Epithelial cell of esophagus (primary cell): ENCODE data around the gene TBC1D5.

Experiments used
- DNase-seq: peaks from one replicate; pipeline ENCODE4 v3.0.0; 2010; ENCODE audit warnings: low read depth
- H3K4me3 ChIP-seq: 2 replicates; pipeline ENCODE4 v1.5.1; 2011; ENCODE audit warnings: mild to moderate bottlenecking, low read length, control low read depth
- CTCF ChIP-seq: IDR thresholded peaks from 2 replicates; pipeline ENCODE4 v1.5.1; 2011; ENCODE audit warnings: low read depth, mild to moderate bottlenecking, low read length, control low read depth, inconsistent platforms; ENCODE audit not compliant: insufficient read depth; ENCODE audit errors: missing control alignments

The TBC1D5 gene

GRCh38 chr3:17481116-17481515 is 261.3 kb downstream of the TBC1D5 start:
- DNase-seq = no peak
- no peak overlapping the region for H3K4me3 ChIP-seq
- TF ChIP-seq CTCF = no peak

DNA sequence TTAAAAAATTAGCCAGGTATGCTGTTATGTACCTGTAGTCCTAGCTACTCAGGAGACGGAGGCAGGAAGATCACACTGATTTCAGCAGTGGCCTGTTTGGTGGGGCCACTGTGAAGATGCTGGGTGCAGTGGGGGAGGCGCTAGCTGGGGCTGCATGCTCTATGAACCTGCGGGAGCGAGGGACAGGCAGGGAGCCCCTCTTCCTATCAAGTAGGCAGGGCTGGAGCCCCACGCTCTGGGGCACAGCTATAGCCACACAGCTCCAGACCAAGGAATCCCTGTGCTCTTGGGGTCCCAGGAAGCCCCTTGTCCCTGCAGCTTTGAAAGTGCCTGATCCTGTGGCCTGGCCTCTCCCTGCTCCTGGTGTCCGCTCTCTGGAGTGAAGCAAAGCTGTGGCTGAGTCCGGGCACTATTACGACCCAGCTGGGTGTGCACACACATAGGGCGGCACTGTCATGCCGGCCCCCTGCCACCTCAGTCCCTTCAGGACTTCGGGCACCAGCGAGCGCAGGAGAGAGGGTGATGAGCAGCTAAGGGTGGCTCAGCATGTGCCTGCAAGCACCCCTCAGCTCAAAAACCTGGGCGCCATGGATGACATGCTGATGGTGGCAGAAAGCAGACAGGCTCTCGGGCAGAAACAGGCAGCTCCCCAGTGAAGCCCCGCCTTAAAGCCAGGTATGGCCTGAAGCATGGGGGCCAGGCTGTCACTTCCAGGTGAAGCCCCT is 262.6 kb downstream of the TBC1D5 start:
- no peak for TF ChIP-seq CTCF
- DNase-seq = no peak
- no peak overlapping the region for H3K4me3 ChIP-seq

DNA sequence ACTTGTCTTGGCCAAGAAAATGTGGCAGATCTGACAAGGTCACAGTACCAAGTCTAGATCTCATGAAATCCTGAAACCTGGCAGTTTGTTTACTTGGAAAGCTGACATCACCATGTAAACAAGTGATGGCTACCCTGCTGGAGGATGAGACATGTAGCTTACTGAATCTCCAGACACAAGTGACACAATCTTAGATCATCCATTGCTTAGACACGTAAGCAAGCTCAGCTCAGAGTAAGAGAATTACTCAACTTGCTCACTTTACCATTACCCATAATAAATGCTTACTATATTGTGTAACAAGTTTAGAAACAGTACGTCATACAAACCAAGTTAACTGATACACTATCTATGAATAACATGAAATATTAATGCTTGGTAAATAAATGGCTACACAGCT is 263.8 kb downstream of the TBC1D5 start:
- DNase-seq = peak; percentile 91
- TF ChIP-seq CTCF = no peak
- no peak overlapping the region for H3K4me3 ChIP-seq

- DNase-seq = peak; percentile 16
- TF ChIP-seq CTCF = no peak
- no peak overlapping the region for H3K4me3 ChIP-seq
Observed at GRCh38 chr3:17473761-17474160, 268.7 kb downstream of the TBC1D5 start.

GRCh38 chr3:17469954-17470353 is 272.5 kb downstream of the TBC1D5 start:
- DNase-seq = no peak
- no peak overlapping the region for H3K4me3 ChIP-seq
- no peak for TF ChIP-seq CTCF

GRCh38 chr3:17469520-17469919 is 272.9 kb downstream of the TBC1D5 start:
- TF ChIP-seq CTCF = no peak
- DNase-seq = peak; percentile 52
- no peak overlapping the region for H3K4me3 ChIP-seq

DNA sequence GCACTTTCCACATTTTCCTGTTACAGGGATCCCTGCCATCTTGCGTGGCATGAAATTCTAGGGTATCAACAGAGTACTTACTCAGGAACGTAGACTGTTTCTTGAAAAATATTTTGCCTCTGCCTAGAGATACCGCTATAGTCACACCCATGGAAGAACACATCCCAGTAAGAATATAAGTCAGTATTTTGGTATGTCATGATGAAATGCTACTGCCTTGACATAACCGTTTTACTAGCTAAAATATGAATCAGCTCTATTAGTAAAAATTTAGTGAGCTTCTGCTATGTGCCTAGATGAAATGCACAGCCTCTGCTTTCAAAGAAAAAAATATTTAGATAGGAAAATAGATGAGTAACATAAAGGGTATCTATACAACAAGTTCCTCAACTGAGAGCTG is 276.4 kb downstream of the TBC1D5 start:
- TF ChIP-seq CTCF = no peak
- H3K4me3 ChIP-seq = no peak overlapping the region
- DNase-seq = peak; percentile 46
